ENCODE results near the gene TSPAN4. TPM values are rescaled to one million over a fixed set of nuclear protein-coding genes. Genes with fewer than 3 reads are reported as not detected.

Gene TSPAN4
- total RNA-seq, 1 experiment from 2014 or later = 50.3 TPM

DNA sequence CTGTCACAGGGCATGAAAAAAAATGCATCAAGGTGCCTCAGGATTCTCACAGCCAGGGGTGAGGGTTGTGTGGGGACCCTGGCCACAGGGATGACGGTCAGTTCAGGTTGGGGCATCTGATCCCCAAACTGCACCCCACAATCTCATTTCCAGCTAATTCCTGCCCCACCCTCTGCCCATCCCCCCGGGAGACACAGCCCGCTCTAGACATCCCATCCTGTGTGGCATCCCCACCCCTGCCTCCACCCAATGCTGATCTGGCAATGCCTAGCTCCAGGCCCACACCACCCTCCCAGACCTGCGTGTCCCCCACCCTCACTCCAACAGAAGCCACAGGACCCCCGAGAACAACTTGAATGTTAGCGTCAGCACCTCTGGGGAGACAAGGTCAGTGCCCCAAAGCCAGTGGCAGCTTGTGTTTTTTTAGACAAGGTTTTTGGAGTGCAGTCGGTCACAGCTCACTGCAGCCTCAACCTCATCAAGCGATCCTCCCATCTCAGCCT is 25.3 kb downstream of the TSPAN4 start:
- ATAC-seq (no peak), DNase-seq (ENCODE audit: low read depth, low spot score) (no peak)
- RAD21 ChIA-PET (ENCODE audit: low non-redundant PET in 1 of 2, low total read pairs in 2 of 2, uncharacterized antibody in 2 of 2, unreplicated experiment in 2 of 2) = no interaction called here
- no TSS peak for BruUV-seq (replicated peaks)
- no peaks in the 10 kb centered on the region for H3K36me3 ChIP-seq (ENCODE audit: control insufficient read depth in 1 of 2, insufficient read depth in 2 of 2, low read length in 2 of 2)
- CTCF ChIA-PET = interaction anchor here (2.0 kb wide), 1 partner anchor 12 kb away, joined by 8 read pairs; no protein-coding TSS in a partner anchor
- no peaks in the 10 kb centered on the region for H4K20me1 ChIP-seq (ENCODE audit: insufficient read depth)
- H3K27me3 ChIP-seq (ENCODE audit: insufficient read depth, low read length) = no peaks in the 10 kb centered on the region
- intact Hi-C loops (cut with micrococcal nuclease) = no loop called here
- no peak overlapping the region for H3K4me2 ChIP-seq (ENCODE audit: low read length)
- no peaks in the 10 kb centered on the region for H3K9me3 ChIP-seq (ENCODE audit: control insufficient read depth in 1 of 2, insufficient read depth in 1 of 2, low read depth in 1 of 2, low read length in 2 of 2)
- H3K9ac ChIP-seq (ENCODE audit: low read length) = no peak overlapping the region
- POLR2A ChIA-PET = no interaction called here
- TF ChIP-seq SP1 (IDR thresholded peaks at IDR 0.05; ENCODE audit: low read depth) (no peak), EGR1 (IDR thresholded peaks at IDR 0.05; ENCODE audit: low read depth) (no peak), POLR2A (IDR thresholded peaks at IDR 0.05; ENCODE audit: borderline replicate concordance, extremely low read depth, insufficient read depth, insufficient read length) (no peak), YY1 (IDR thresholded peaks at IDR 0.05; ENCODE audit: extremely low read depth, insufficient replicate concordance, low read depth, low read length) (no peak)
- TF ChIP-seq, protein P1, sequence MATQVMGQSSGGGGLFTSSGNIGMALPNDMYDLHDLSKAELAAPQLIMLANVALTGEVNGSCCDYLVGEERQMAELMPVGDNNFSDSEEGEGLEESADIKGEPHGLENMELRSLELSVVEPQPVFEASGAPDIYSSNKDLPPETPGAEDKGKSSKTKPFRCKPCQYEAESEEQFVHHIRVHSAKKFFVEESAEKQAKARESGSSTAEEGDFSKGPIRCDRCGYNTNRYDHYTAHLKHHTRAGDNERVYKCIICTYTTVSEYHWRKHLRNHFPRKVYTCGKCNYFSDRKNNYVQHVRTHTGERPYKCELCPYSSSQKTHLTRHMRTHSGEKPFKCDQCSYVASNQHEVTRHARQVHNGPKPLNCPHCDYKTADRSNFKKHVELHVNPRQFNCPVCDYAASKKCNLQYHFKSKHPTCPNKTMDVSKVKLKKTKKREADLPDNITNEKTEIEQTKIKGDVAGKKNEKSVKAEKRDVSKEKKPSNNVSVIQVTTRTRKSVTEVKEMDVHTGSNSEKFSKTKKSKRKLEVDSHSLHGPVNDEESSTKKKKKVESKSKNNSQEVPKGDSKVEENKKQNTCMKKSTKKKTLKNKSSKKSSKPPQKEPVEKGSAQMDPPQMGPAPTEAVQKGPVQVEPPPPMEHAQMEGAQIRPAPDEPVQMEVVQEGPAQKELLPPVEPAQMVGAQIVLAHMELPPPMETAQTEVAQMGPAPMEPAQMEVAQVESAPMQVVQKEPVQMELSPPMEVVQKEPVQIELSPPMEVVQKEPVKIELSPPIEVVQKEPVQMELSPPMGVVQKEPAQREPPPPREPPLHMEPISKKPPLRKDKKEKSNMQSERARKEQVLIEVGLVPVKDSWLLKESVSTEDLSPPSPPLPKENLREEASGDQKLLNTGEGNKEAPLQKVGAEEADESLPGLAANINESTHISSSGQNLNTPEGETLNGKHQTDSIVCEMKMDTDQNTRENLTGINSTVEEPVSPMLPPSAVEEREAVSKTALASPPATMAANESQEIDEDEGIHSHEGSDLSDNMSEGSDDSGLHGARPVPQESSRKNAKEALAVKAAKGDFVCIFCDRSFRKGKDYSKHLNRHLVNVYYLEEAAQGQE (IDR thresholded peaks at IDR 0.05; ENCODE audit: low read depth) = no peak
- no peak overlapping the region for H3K4me3 ChIP-seq (replicated peaks in 1 of 2; ENCODE audit: low read depth in 1 of 2, low read length in 2 of 2)
- H3K9me2 ChIP-seq (ENCODE audit: insufficient read depth) = no peaks in the 10 kb centered on the region
- H3K4me1 ChIP-seq (ENCODE audit: control insufficient read depth in 1 of 2, insufficient read depth in 2 of 2, low read length in 2 of 2) = peaks cover 0 to 35% of the 10 kb centered on the region in 2 experiments; a peak in 2 of 4 replicates
- no peak overlapping the region for H2AFZ ChIP-seq (ENCODE audit: low read depth, low read length, poor library complexity, severe bottlenecking)
- H3K27ac ChIP-seq (ENCODE audit: low read depth, low read length) = no peak overlapping the region
- no peaks in the 10 kb centered on the region for H3K79me2 ChIP-seq (ENCODE audit: insufficient read depth, low read length)

DNA sequence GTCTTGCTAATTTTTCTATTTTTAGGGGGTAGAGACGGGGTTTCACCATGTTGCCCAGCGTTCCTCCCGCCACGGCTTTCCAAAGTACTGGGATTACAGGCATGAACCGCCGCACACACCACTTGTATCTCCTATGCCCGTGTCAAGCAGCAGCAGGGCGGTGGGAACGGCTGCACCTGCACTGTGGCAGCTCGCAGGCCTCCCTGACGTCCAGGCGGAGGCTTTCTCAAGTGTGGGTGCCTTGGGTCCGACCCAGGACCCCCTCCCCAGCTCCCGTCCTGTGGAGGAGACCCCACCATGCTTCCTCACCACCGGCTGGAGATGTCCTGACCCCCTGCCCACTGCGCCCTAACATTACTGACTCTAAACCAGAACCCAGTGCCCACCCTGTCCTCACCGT is 25.7 kb downstream of the TSPAN4 start:
- TF ChIP-seq ZNF274 (IDR thresholded peaks at IDR 0.05; ENCODE audit: low read depth, low read length) = no peak
- Histone ChIP-seq H3K27me3 (ENCODE audit: insufficient read depth, low read length) (no peaks in the 10 kb centered on the region), H3K9me2 (ENCODE audit: insufficient read depth) (no peaks in the 10 kb centered on the region), H3K27ac (ENCODE audit: low read depth, low read length) (no peak overlapping the region), H3K9ac (ENCODE audit: low read length) (no peak overlapping the region), H2AFZ (ENCODE audit: low read depth, low read length, poor library complexity, severe bottlenecking) (no peak overlapping the region), H3K4me1 (ENCODE audit: control insufficient read depth in 1 of 2, insufficient read depth in 2 of 2, low read length in 2 of 2) (peaks cover 0 to 35% of the 10 kb centered on the region in 2 experiments; a peak in 2 of 4 replicates), H4K20me1 (ENCODE audit: insufficient read depth) (no peaks in the 10 kb centered on the region), H3K4me2 (ENCODE audit: low read length) (no peak overlapping the region), H3K4me3 (replicated peaks in 1 of 2; ENCODE audit: low read depth in 1 of 2, low read length in 2 of 2) (no peak overlapping the region), H3K79me2 (ENCODE audit: insufficient read depth, low read length) (no peaks in the 10 kb centered on the region), H3K9me3 (ENCODE audit: control insufficient read depth in 1 of 2, insufficient read depth in 1 of 2, low read depth in 1 of 2, low read length in 2 of 2) (no peaks in the 10 kb centered on the region), H3K36me3 (ENCODE audit: control insufficient read depth in 1 of 2, insufficient read depth in 2 of 2, low read length in 2 of 2) (no peaks in the 10 kb centered on the region)
- DNase-seq (ENCODE audit: low read depth, low spot score) = no peak
- CTCF ChIA-PET = interaction anchor here (2.0 kb wide), 1 partner anchor 12 kb away, joined by 8 read pairs; no protein-coding TSS in a partner anchor
- no peak for ATAC-seq
- RAD21 ChIA-PET (ENCODE audit: low non-redundant PET in 1 of 2, low total read pairs in 2 of 2, uncharacterized antibody in 2 of 2, unreplicated experiment in 2 of 2) = no interaction called here
- POLR2A ChIA-PET = no interaction called here
- intact Hi-C loops (cut with micrococcal nuclease) = no loop called here
- BruUV-seq (replicated peaks) = no TSS peak

All from HCT116 (cell line).